GM19468 (cell line): Measurements from ENCODE around the gene NEURL1B.
"Not testable (repeated sequence)": the region's sequence is repeated elsewhere in the genome, so short reads cannot be mapped to it uniquely, and the experiment has no call there.

Experiments
- ATAC-seq: cut with Tn5 transposase; IDR thresholded peaks from one replicate; pipeline ENCODE4 v1.9.1; 2021; ENCODE audit warnings: mild to moderate bottlenecking, moderate library complexity, moderate number of reproducible peaks; ENCODE audit not compliant: unreplicated experiment; ENCODE audit errors: extremely low read depth

NEURL1B gene

DNA sequence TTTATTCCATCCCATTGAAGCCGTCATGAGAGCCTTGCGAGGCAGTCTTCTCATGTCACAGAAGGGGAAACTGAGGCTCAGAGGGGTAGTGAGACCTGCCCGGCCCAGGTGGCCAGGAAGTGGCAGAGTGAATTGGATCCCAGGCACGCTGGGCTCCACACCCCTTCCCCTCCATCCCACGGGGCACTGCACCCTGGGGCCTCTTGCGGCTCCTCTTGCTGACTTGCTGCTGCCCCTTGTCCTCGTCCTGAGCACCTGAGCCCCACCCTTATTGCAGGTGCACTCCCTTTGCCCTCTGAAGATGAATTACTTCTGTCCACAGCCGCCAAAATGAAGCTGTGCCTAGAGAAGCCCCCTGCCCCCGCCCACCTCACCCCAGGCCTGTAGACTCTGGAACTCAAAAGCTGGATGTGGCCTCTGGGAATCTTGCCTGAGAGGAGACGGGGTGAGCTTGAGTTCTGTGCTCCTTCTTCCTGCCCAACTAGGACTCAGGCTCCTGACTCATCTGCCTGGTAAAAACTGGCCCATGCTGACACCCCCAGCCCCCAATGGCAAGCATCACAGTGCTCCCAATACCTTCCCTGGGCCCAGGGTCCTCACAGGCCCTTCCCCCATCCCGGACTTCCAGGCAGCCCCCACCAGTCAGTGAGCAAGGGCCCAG, 6.4 kb downstream of the NEURL1B start:
- no peak for ATAC-seq

DNA sequence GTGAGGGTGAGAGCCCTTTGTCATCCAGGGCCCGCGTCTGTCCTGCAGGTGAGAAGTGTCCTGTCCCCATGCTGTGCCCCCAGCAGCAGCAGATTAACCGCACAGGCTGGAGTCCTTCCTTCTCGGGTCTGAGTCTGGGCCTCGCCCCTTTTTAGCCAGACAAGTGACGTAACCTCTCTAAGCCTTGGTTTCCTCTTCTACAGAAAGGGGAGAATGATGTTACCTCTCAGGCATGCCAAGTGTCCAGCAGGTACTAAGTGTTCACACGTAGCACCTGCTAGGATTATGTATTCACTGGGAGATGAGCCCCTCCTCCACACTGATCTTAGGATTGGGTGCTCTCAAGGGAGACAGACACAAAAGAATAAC, 6.9 kb downstream of the NEURL1B start:
- ATAC-seq, result no peak

DNA sequence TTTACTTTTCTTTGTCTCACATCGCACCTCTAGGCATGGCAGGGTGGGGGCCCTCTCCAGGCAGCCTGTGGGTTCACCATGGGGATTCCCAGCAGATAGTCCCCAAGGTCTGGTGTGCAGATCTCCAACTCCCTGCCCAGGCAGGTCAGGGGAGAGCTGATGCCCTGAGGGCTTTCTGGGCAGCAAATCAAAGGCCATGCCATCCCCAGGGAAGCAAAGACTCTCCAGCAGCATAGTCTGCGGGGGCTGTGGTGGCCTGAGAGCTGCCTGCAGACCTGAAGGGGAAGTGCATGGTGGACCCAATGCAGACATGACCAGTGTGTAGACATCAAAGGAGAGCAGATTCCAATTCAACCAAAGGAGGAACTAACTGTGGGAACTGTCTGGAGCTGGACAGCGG, 7.7 kb downstream of the NEURL1B start:
- no peak for ATAC-seq

DNA sequence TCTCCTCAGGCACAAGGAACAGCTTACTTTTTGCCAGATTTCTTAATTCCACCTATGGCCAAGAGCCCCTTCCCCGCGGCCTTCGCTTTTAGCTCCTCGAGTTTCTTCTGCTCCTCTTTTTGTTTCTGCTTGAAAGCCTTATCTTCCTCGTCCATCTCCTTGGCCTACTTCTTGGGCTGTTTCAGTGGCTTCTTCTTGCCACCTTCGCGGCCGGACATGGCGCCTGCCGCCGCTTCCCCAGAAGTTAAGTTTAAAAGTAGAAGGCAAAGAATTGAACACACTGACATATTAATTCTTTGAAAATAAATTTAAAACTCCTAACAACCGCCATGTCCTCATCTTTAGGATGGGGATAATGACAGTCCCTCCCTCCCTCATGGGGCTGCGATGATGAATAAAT, 15.4 kb downstream of the NEURL1B start:
- ATAC-seq, result not testable (repeated sequence)

DNA sequence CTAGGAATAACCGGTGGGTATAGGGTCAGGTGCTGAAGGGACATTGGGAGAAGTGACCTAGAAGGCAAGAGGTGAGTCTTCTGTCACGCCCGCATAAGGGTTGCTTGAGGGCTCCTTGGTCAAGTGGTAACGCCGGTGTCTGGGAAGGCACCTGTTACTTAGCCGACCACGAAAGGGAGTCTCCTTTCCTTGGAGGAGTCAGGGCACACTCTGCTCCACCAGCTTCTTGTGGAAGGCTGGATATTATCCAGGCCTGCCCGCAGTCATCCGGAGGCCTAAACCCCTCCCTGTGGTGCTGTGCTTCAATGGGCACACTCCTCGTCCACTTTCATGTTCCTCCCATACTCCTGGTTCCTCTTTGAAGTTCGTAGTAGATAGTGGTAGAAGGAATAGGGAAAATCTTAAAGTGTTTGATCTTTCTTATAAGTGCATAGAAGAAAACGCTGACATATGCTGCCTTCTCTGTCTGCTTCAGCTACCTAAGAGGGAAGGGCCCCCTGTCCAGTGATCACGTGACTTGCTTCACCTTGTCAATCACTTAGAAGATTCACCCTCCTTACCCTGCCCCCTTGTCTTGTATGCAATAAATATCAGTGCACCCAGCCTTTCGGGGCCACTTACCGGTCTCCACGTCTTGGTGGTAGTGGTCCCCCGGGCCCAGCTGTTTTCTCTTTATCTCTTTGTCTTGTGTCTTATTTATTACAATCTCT, 16.6 kb downstream of the NEURL1B start:
- not testable (repeated sequence) for ATAC-seq

DNA sequence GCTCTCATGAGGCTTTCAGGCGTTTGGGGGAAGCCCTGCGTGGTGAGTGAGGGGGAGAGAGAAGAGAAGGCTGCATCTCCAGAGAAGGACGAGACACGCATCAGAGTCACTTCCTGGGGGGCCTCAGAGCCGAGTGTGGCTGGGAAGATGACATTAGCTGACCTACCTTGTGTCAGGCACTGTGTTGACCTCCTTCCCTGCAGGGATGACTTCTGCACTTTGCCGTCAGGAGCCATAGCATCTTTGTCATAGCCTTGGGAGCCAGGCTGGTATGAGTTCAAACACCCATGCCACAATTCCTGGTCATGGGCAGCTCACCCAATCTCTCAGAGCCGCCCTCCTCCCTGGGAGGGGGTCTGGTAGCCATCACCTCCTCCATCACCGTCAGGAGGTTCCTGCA, 17.3 kb downstream of the NEURL1B start:
- ATAC-seq, result no peak

DNA sequence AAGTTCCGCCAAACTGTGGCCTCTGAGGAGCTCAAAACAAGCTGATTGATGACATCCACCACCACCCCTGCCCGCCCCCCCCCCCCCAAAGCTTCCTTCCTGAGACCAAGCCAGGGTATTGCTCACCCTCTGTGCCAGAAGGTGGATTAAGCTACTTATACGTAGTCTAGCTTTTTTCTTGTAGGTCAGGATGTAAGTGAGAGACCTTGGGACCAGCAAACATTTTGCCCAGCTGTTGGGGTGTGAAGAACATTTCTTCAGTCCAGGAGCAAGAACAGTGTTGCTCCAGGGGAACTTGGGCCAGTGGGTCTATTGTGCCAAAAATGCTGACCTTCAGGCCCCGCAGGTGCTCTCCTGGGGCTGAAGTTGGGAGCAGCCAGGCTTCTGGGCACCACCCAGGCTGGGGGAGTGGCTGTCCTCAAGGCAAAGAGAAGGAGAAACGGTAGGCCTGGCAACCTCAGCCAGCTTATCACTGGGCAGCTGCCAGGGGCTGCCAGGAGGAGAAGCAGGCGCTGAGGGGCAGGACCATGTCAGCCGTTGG, 18.0 kb downstream of the NEURL1B start:
- ATAC-seq, result no peak

DNA sequence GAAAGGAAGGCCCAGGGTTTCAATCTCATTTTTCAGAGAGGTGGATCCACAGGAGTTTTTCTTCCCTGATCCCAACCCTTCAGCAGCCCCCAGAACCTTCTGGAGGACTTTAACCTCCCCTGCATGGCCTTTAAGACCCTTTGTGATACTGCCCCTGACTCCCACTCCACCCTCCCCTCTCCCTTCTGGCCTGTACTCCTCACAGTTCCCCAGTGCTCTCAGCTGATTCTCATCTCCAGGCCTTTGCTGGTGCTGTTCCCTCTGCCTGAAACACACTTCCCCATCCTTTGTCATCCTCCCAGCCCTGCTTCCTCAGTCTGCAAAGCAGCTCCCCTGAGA, 18.5 kb downstream of the NEURL1B start:
- ATAC-seq, result no peak

DNA sequence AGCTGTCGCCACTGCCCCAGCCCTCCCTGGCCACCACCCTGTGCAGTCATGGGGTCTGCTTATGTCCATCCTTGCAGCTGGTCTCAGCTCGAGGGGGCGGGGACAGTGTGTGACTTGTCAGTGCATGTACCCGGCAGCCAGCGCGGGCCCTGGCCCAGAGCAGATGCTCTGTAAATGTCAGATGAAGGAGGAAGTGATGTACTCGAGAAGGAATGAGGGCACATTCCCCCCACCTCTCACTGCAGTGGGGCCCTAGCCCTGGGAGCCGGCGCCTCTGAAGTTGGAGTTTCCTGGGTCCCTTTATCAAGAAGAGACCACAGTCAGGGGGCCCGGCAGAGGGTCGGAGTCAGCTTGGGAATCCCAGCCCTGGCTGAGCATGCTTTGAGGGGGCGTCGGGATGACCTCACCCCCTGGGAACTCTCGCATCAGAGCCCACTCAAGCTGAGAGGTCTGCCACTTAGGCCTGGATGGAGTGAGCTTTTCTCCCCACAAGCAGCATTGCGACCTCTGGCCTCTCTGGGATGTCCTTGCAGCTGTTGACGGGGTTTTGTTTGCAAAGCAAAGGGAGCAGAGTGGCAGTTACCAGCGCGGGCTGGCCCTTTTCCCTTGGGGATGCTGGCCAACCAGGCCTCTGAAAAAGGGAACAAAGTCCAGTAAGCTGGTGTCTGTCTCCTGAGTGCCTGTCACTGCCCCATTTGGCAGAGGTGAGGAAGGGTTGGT, 19.0 kb downstream of the NEURL1B start:
- no peak for ATAC-seq

DNA sequence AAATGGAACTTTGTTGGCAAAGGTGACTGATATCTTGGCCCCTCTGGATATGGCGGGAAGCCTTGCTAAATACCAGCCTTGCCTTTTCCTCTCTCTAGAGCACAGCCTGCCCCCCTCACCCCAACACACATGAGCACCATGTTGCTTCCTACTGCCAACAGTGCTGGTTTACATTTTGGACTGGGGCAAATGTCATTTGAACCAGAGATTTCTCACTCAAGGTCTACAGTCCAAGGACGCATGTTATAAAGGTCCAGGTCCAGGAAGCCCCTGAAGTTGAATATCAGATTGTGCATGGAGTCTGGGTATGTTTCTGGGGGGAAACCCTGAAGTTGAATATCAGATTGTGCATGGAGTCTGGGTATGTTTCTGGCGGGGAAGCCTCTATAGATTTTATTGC, 19.9 kb downstream of the NEURL1B start:
- ATAC-seq, result no peak

DNA sequence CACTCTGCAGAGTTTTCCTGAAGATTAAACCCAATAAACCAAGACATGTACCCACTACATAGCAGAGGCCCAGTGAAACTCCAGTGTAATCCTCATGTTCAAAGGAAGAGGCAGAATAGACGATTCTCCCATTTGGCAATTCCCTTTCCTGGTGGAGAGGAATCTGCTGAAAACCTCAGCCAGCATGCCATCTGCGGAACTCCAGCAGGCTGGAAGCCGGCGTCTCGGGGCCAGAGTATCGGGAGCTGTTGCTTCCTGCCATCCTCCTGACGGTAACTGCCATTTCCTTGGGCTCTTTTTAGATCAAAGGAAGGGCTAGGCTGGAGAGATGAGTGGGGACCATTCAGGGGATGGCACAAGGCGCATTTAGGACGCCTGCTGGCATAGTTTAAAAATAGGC, 20.5 kb downstream of the NEURL1B start:
- no peak for ATAC-seq

DNA sequence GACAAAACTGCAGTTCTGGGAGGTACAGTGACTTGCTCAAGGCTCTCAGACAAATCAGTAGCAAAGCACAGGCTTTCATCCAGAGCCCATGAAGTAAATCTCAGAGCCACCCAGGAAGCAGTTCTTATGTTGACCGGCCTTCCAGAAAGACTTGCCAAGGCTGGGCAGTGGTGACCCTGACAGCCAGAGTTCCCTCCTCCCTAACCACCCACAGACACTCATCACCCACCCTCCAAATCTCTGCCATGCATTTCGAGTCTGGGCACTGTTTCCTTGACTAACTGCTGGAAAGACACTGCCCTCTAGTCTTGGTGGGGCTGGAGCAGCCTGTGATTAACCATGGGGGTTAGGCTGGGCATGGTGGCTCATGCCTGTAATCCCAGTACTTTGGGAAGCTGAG, 21.5 kb downstream of the NEURL1B start:
- no peak for ATAC-seq

DNA sequence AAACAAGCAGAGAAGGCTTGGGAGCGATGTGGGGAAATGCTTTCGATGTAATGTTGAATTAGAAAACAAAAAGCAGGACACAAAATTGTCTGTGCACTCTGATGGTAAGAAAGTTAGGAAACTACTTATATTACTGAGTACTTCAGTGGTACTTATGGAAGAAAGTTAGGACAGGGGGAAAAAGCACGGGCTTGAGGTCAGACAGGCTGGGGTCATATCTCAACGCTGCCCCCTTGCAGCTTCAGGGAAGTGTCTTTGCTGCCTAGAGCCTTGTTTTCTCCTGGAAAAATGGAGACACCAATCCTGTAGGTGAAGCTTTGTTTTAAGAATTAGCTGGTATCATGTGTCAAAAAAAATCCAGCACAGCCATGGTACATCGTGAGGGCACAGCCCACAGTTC, 23.0 kb downstream of the NEURL1B start:
- no peak for ATAC-seq

DNA sequence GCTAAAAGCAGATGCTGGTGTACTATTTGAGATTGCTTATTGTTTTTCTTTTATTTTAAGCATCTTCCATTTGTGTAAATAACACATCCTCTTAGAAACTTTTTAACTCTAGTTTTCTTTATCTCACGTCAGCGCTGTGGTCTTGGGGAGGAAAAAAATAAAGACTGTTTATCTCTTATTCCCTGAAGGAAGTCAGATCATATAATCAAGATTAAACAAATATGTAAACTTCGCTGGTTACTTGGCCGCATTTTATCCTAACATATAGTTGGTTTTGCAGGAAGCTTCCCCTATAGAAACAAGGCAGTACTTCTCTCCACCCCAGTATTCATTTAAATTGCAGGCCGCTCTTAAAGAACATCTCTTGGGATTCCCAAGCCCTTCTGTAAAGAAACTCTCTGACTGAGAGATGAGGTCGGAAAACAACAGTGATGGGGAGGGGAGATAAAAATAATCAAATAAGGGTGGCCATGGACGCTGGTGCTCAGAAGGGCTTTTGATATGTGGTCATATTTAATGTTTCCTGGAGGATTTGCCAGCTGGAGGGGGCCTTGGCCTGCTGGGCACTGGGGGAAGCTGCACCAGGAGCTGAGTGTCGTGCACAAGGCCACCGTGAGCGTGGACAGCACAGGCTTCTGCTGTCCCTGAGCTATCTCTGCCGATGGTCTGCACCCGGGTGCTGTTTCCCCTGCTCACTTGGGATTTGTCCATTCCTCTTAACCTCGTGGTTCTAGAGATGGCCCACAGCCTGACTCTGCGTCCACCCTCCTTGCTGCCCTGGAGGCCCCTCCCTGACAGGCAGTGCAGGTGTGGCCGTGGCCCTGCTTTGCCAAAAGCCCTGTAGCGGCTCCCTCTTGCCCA, 23.8 kb downstream of the NEURL1B start:
- no peak for ATAC-seq

DNA sequence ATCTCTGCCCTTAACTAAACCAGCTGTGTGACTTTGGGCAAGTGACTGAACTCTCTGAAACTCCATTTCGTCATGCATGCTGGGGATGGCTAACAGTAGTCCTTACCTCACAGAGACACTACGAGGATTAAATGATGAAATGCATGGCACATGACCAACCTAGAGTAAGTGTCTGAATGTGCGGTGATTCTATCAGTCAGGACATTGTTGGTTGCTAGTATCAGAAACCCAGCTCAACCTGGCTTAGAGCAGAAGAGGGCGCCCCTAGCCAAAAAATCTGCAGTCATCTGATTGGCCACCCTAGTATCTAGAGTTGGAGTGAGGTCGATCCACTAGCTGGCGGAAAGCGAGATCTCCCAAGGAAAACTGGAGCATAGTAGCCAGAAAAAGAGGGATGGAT, 25.2 kb downstream of the NEURL1B start:
- no peak for ATAC-seq

DNA sequence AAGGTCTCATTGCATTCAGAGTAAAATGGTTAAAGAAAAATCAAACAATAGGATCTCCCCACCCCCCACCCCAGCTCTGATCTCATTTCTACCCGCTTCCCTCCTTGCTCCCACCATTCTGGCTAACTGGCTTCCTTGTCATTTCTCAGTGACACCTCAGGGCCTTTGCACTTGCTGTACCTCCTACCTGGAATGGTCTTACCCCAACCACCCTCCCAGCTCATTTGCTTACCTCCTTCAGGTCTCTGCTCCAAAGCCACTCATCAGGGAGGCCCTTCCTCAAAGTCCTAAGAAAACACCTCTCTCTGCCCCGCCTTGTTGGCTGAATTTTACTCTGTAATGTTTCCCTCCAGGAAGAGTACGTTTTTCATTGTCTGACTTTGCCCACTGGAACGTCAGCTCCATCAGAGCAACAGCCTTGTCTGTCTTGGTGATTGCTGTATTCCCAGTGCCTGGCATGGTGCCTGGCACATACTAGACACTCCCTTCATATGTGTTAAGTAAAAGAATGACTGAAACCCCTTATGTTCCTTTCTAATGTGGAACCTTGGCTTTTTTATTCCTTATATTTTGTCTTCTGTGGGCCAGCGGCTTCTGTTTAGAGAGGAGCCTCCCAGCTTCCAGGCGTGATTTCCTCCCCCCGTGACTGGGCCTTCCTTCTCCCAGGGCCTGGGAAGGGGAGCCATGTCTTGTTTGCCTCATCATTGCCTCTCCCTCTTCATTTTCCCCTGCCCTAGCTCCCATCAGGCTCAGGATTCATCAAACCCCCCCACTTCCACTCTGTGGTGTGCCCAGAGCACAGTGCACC, 26.9 kb downstream of the NEURL1B start:
- no peak for ATAC-seq

DNA sequence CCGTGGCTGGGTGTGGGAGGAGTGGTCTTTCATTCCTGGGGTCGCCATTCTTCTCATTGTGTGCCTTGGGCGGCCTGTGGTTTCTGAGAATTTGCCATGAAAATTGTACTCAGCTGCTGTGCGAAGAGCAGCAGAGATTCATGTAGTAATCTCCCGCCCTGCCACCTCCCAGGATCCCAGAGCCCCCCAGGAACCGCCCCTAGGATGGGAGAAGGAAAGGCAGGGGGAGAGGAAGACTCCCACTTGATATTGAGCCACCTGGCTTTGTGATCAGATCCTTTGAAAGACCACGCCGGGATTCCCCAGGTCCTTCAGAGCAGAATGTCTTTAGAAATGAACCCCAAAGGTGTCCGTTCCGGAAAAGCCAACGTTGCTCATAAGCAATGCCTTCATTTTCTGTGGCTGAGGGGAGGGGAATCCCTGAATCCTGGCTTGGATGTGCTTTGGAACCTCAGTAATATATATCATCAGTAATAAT, 27.6 kb downstream of the NEURL1B start:
- ATAC-seq, result no peak

DNA sequence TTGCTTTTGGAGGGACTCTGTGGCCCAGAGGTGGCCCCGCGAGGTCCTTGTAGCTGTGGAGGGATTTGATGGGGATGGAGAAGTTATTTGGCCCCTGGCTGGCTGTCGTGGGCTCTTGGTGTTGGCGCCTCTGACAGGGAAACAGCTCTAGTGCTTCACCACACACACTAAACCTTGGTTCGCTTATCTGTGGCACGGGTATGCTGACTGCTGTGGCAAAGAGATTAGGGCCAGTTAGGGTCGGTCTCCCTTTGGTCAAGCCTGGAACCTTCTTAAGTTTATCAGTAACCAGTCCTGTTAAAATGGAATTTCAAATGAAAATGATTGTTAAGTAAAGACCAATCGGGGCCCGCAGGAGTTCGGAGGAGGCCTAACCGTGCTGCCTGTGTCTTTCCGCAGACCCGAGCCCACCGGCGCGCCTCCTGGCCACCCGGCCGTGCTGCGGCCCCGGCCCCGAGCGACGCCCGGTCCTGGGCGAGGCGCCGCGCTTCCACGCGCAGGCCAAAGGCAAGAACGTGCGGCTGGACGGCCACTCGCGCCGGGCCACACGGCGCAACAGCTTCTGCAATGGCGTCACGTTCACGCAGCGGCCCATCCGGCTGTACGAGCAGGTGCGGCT, 28.4 kb downstream of the NEURL1B start:
- ATAC-seq, result no peak

DNA sequence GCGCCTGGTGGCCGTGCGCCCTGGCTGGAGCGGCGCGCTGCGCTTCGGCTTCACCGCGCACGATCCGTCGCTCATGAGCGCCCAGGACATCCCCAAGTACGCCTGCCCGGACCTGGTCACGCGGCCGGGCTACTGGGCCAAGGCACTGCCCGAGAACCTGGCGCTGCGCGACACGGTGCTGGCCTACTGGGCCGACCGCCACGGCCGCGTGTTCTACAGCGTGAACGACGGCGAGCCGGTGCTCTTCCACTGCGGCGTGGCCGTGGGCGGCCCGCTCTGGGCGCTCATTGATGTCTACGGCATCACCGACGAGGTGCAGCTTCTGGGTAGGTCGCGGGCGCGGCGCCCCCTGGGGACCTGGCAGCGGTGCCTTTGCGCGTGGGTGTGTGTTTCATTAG, 28.9 kb downstream of the NEURL1B start:
- no peak for ATAC-seq
